ENCODE data around the gene PRTFDC1.

- TF ChIP-seq CTCF (IDR thresholded peaks at IDR 0.05 in 2 of 3, conservative IDR thresholded peaks at IDR 0.05 in 1 of 3; ENCODE audit: borderline replicate concordance in 1 of 3, insufficient read depth in 1 of 3, low read depth in 2 of 3, low read length in 2 of 3) (no peak), EZH2 (IDR thresholded peaks at IDR 0.05) (no peak), POLR2AphosphoS5 (IDR thresholded peaks at IDR 0.05; ENCODE audit: low read depth, low read length) (no peak), POLR2A (IDR thresholded peaks at IDR 0.05; ENCODE audit: borderline replicate concordance, extremely low read depth, insufficient read depth, insufficient read length) (no peak), REST (IDR thresholded peaks at IDR 0.05; ENCODE audit: low read depth) (no peak), TCF7L2 (IDR thresholded peaks at IDR 0.05; ENCODE audit: borderline replicate concordance, extremely low read depth, insufficient read depth, insufficient read length) (no peak), ZNF274 (IDR thresholded peaks at IDR 0.05; ENCODE audit: low read depth, low read length) (no peak), ZFX (IDR thresholded peaks at IDR 0.05) (no peak)
These were observed 34.4 kb downstream of the PRTFDC1 start for GRCh38 chr10:24917979-24918378.

All from HCT116 (cell line).